Upper lobe of left lung (tissue), 4 donors: ENCODE results near the gene OLR1.

Experiments used
- CTCF ChIP-seq, 6 experiments: fragments of 450-650 bp in 4 of 6; fragments of 200-600 bp in 2 of 6; sonication (generic) in 2 of 6; IDR thresholded peaks; one replicate each; pipeline ENCODE4 v1.5.1; 2016 to 2019; ENCODE audit warnings: antibody characterized with exemption in 6 of 6
- EP300 ChIP-seq, 4 donors: sonication (generic); formaldehyde crosslinking; IDR thresholded peaks; one replicate each; pipeline ENCODE4 v1.5.1; 2017; ENCODE audit warnings: antibody characterized with exemption in 4 of 4, control low read depth in 2 of 4
- POLR2A ChIP-seq, 4 donors: fragments of 450-650 bp; IDR thresholded peaks; one replicate each; pipeline ENCODE4 v1.5.1; 2016 to 2017; ENCODE audit warnings: antibody characterized with exemption in 4 of 4, mild to moderate bottlenecking in 2 of 4
- POLR2AphosphoS5 ChIP-seq, 2 donors: sonication (generic); formaldehyde crosslinking; IDR thresholded peaks; one replicate each; pipeline ENCODE4 v1.5.1; 2017; ENCODE audit warnings: antibody characterized with exemption in 2 of 2

- TF ChIP-seq CTCF (IDR thresholded peaks at IDR 0.05) (no peak), POLR2AphosphoS5 (IDR thresholded peaks at IDR 0.05) (no peak), POLR2A (IDR thresholded peaks at IDR 0.05) (no peak), EP300 (IDR thresholded peaks at IDR 0.05) (no peak)
These were observed 6.5 kb downstream of the OLR1 start for GRCh38 chr12:10165421-10165820.
